H4 (cell line): ENCODE data around the gene PAM16. TPM values are rescaled to one million over a fixed set of nuclear protein-coding genes. Genes with fewer than 3 reads are reported as not detected.

Experiments used
- DNase-seq: peaks from one replicate; pipeline ENCODE4 v3.0.0-alpha.2; 2015; ENCODE audit warnings: low spot score
- total RNA-seq: library from RNA; depleted of rRNA; stranded (reverse); fragments of >200 nt; shearing (Covaris generic); gene quantifications from 2 replicates; pipeline ENCODE4 v1.2.3, GENCODE V29; 2014

PAM16 gene
- total RNA-seq, 1 experiment from 2014 or later: 46.7 TPM

GRCh38 chr16:4321286-4322120 is 29.6 kb downstream of the PAM16 start:
- DNase-seq: no peak

DNA sequence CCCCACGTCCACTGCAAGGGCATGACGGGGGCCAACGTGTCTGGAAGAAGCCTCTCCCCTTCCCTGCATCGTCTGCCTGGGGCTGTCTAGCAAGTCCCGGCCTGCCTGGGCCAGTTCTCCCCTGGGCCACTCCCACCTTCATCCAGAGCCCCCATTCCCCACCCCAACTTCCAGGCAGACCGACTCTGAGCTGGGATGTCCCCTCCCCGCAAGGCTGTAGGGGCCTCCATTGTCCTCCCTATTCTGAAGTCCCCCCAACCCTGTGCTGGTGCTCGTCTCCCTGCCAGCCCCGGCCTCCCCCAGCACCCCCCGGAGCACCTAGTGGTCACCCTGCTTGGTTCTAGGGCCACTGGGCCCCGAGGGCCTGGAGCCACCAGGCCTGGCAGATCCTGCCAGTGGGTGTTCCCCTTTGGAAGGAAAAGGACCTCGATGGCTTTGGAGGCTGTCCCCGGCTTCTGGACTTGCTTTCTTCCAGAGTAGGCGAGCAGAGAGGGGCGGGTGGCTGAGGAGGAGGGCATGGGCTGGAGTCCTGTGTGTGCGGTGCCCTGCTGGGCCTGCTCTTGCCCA is 30.5 kb downstream of the PAM16 start:
- no peak for DNase-seq

DNA sequence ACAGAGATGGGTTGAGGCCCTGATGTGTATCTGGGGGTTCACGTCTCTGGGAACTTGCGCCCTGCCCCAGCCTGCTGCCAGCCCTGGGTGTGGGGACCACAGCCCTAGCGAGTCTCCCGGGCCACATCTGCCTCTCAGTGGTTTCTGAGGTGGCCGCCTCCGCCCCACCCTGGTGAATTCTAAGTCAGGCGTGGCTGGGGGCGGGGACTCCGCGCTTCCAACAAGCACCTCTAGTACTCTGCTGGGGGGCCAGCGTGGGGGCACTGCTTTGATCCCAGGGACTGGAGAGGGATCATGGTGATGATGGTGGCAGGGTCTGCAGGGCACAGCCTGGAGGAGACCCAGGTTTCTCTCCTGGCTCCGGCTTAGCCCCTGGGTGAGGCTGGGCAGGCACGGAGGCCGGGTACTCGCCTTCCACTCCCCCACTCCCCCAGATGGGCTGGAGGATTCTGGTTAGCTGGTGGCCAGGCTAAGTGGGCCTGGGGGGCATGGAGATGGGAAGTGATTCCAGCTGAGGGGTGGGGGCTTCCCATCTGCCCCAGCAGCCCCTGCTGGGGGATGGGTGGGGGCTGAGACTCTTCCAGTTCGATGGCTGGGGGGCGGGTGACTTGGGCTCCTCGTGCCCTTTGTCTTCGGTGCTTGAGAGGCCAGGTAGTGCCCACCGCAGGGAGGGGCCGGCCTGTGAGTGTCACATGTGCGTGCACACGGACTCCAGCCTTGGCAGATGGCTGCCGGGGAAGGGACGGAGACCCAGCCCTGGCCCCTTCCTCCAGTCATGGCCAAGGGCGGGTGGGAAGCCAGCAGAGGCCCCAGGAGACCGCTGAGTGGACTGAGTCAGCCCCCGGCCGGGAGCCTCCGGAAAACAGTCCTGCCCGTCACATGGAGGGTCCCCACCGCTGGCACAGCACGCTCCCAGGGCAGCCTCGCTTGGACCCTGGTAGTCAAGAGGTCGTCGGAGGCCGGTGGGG is 31.4 kb downstream of the PAM16 start:
- DNase-seq: no peak

GRCh38 chr16:4318967-4319366 is 32.2 kb downstream of the PAM16 start:
- no peak for DNase-seq

DNA sequence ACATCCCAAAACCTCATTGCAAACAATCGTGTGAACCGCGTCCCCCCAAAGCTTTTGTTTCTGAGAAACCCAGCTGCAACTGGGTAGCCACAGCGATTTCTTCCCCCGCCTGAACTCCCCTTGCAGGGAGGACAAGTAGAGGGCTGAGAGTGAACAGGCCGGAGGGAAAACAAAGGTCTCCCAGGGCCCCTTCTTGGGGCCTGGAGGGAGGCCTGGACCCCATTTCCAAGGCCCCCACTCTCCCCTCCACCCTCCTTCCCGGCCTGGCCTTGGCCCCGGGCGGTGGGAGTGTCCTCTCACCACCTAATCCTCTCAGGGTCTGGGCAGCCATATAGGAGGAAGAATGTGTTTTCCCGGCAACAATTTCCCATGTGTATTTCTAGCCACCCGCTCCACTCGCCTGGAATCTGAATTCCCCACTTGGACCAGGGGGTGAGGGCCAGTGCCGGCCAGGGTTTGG is 32.6 kb downstream of the PAM16 start:
- no peak for DNase-seq

DNA sequence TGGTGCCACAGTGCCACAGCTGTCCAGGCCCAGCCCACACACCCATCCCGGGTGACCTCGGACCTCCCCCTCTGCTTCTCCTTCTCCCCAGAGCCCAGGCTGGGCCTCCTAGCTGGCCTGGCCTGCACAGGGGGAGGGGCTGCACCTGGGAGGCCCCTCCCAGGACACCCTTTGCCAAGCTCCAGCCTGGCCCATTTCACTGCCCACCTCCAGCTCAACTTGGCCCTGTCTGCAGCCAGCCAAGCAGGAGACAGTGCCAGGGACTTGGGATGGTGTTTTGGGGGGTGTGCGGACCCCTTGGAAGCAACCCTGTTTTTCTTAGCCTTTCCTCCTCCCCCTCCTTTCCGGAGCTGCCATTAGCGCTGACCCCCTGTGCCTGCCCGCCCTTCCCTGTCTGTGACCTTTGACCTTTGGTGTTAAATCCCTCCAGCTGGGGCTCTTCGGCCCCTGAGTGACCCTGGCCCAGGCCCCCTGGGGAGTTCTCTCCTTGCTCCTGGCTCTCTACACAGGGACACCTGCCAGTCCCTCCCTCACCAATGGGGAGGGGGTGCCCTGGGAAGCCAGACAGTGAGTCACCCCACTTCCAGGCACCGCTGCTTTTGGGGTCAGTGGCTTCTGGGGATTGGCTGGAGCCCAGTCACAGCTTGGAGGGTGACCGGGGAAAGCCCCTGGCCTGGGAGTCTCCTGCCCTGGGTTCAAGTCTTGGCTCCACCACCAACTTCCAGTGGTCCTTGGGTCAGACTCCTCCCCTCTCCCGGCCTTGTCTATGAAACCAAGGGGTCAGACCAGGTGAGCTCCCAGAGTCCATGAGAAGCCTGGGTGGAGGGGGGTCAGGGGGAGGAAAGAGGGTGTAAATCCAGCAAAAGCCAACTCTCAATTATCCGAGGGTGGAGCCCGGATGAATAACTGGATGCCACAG is 33.3 kb downstream of the PAM16 start:
- no peak for DNase-seq

GRCh38 chr16:4316864-4317531 is 34.1 kb downstream of the PAM16 start:
- peak; percentile 39 for DNase-seq

DNA sequence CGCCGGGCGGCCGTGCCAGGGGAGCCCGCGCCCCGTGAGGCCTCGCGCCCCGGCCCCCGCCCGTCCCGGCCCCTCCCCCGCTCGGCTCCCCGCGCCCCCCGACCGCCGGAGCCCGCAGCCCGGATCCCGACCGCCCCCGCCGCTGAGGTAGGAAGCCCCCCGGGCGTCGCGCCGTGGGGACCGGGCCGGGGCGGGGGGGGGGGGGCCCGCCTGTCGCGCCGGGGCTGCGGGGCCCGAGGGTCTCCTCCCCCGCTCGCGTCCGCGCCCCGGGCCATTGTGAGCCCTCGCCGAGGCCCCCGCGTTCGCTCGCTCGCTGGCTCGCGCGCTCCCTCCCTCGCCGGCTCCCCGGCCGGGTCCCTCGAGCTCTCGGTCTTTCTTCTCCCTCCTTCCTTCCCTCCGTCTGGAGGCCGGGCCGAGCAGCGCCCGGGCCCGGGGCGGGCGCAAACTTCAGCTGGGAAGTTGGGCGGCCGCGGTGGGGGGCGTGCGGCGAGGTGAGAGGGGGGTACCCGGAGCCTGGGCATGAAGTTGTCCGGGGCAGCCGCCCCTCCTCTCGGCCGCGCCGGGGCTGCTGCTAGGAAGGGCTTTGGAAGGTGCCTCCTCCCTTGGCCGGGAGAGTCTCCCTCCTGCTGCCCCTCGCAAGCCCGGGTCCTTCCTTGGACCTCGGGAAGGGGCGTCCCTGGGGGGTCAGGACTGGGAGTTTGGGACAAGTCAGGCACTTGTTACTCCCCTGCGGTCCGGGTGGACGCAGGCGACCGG is 34.8 kb downstream of the PAM16 start:
- DNase-seq: no peak

GRCh38 chr16:4315186-4316107 is 35.7 kb downstream of the PAM16 start, which contains the start of gene GLIS2:
Gene GLIS2 (plus strand): TSS chr16:4316067. CDS start chr16:4332281, 16,214 bp downstream.
- peak; percentile 56 for DNase-seq

GRCh38 chr16:4314532-4315185 is 36.5 kb downstream of the PAM16 start:
- DNase-seq: no peak

DNA sequence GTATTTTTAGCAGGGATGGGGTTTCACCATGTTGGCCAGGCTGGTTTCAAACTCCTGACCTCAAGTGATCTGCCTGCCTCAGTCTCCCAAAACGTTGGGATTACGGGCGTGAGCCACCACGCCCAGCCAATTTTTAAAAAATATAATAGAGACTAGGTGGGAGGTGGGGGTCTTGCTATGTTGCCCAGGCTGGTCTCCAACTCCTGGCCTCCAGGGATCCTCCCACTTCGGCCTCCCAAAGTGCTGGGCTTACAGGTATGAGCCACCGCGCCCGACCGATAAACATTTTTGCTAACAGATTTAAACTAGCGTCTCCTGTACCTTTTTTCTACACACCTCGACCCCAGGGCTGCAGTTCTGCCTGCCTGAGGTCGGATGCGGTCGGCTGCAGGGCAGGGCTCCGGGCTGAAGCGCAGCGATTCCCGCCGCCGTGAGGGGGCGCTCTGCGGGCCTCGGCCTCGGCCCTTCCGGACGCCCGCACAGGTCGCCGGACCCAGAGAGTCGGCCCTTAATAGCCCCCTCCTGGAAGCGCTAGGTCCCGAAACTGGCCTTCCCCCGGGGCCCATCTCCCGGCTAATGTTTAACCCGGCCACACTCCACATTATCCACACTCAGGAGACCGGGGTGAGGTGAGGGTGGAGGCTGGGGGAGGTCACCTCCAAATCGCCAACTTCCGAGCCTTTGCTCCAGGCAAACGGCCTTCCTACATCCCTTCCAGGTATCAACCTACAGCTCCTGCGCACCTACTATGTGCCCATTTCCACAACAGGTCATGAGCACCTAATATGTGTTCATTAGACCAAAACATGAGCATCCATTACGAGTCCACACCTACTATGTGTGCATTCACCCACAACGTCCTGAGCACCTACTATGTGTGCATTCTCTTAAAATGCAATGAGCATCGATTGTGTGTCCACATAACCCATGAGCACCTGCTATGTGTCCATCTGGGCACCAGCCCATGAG is 37.3 kb downstream of the PAM16 start:
- no peak for DNase-seq

- DNase-seq: peak; percentile 88
Measured at GRCh38 chr16:4309833-4310266, 41.3 kb downstream of the PAM16 start.

- no peak for DNase-seq
Measured at GRCh38 chr16:4309102-4309832, 41.9 kb downstream of the PAM16 start.

- DNase-seq: peak; percentile 61
Measured at GRCh38 chr16:4307215-4308037, 43.7 kb downstream of the PAM16 start.
